HG03095 (cell line): ENCODE measurements around the gene HOXC11.

Experiments
- ATAC-seq: cut with Tn5 transposase; IDR thresholded peaks from one replicate; pipeline ENCODE4 v1.9.1; 2021; ENCODE audit warnings: moderate library complexity; ENCODE audit not compliant: unreplicated experiment

The HOXC11 gene

DNA sequence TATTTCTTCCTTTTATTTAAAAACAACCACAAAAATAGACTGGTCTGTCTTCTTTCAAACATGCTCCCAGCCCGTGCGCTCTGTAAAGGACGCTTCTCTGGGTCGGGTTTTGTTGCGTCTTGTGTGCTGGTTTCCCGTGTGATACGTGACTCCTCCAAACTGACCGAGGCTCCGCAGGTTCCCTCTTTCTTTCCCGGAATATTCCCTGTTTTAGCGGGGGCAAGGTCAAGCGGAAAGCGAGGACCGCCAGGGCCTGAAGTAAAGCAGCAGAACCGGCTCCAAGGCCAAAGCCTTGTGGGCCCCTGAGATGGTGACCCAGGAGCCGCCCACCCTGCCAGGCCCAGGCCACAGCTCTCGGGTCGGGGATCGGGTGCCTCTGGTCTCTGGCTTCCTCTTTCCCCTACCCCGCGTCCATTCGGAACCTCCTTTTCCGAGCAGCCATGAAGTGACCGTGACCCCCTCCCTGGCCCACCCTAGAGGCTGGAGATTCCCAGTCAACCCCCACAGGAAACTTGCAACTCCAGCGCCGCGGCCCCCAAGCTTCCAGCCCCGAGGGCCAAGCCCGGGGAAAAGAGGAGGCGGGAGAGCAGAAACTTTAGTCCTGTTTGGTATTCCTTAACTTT is 11.1 kb downstream of the HOXC11 start:
- no peak for ATAC-seq

DNA sequence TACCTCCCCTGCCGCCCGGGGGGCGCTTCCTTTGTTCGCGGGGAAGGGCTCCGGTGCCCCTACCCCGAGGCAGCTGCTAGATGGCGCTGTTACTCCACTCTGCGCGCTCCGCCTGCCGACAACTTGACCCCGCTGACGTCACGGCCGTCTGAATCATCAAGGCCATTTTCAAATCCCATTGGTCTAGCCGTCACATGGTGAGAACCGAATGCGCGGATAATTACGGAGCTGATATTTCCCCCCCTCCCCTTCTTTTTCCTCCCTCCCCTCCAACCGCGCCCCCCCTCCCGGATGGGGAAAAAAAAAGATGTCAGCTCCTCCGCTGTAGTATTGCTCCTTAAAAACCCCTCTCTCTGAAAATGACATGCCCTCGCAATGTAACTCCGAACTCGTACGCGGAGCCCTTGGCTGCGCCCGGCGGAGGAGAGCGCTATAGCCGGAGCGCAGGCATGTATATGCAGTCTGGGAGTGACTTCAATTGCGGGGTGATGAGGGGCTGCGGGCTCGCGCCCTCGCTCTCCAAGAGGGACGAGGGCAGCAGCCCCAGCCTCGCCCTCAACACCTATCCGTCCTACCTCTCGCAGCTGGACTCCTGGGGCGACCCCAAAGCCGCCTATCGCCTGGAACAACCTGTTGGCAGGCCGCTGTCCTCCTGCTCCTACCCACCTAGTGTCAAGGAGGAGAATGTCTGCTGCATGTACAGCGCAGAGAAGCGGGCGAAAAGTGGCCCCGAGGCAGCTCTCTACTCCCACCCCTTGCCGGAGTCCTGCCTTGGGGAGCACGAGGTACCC is 12.2 kb downstream of the HOXC11 start, which contains the start of gene HOXC10:
TSS of gene HOXC10 (plus strand) at position 246 of the 791 bp plus-strand sequence. CDS start at position 360, 114 bp downstream.
- no peak for ATAC-seq

GRCh38 chr12:53985692-53985993 is 12.7 kb downstream of the HOXC11 start:
- ATAC-seq: no peak

- no peak for ATAC-seq
Observed at GRCh38 chr12:53985994-53986685, 13.2 kb downstream of the HOXC11 start.

GRCh38 chr12:53986686-53987483 is 14.0 kb downstream of the HOXC11 start:
- ATAC-seq: no peak

DNA sequence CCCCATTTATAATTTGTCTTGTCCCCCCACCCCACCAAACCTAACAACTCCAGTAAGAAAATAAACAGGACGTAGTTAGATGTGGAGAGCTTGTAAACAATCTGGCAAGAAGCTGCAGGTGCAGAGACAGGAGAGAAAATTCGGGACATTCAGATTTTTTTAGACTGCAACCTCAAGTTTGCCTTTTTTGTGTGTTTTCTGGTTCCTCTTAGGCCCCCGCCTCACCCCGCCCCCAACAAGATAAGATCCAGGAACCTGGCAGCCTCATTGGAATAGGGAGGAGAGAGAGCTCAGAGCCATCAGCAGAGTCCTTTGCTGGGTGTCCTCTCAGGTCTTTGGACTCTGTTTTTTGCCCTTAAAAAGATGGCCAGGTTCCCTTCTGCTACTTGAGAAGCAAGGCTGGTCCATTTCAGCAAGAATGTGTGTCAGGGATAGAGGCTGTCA is 14.9 kb downstream of the HOXC11 start:
- ATAC-seq: no peak

- ATAC-seq: no peak
Observed at GRCh38 chr12:53988541-53989226, 15.8 kb downstream of the HOXC11 start.

GRCh38 chr12:53989227-53990113 is 16.5 kb downstream of the HOXC11 start:
- no peak for ATAC-seq

DNA sequence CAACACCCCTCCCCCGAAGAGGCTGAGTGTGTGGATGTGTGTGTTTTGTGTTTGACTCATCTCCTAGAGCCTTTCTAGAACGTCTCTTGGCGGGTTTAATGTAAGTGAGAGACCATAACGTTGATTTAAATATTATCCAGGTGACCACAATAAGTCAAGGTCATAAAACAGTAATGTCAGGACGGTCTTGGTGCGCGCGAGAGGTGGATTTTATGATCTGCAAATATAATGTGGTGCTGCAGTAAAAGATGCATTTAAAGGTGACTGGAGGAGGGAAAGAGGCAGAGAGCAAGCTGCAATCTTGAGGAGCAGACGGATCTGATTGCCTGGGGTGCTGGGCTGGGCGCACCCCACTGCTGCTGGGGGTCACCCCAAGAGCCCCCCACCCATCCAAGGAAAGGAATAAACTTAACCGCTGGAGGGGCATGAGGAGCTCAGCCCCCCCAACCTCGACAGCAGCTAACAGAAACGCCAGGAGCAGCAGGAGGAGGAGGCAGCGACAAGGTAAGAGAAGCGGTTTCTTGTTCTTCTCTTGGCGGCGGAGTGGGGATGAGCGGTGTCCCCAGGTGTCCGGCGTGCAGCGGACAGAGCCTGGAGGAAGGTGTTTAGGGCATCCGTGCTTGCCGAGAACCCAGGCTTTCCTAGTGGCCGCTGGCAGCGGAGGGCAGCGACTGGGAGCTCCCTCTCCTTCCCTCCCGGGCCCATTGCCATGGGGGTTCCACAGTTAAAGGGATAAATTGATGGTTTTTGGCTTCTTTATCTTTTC is 17.6 kb downstream of the HOXC11 start:
- no peak for ATAC-seq

DNA sequence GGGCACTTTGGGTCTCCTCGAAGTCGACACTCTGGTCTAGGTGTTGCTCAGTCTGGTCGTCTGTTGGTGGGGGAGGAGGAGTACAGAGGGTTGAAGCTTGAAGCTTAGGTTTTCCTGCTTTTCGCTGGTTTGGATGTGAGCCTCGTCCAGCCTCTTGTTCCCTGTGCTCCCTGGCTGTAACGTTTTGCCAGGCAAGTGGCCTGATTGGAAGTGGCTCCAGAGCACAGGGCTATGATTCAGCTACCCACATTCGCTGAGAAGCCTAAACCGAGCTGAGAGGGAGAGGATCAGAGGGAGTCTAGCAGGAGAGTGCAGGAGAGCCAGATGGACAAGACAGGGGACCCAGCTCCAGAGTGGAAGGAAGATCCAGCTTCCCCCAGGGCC is 18.1 kb downstream of the HOXC11 start:
- no peak for ATAC-seq

GRCh38 chr12:53992377-53992889 is 19.5 kb downstream of the HOXC11 start:
- ATAC-seq: no peak

DNA sequence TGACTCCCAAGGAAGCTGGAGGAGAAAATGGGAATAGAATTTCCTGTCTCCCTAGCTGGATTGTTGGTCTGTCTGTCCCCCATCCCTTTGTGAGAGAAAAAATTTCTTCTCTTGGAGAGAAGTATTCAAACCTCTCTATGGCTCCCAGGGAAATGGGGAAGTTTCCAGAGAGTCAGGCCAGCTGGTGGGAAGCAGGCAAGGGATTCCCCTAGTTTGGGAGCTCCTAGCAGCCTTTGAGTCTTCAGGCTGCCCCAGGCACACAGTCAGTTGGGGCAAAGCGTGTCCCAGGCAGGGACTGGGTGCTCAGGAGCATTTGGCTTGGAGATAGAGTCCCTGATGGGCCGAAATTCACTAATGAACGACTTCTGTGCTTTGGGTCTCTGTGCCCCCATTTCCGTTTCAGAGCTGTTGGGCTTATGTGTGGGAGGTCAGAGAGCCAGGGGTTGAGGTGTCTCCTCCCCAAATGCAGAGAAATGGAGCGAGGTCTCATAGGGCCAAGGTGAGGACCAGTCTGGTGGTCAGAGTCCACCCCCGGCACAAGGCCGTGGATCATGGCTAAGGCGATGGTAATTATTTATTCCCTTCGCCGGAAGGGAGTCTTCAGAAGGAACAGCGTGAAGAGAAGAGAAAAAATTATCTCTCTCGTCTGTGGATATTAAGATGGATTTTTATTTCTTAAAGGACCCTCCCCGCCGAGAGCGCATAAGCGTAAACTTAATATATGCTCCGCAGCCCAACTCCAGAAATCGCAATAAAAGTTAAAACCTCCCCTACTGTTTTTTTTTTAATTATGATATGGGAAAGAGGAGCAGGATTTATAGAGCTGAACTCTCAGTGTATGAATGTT is 20.5 kb downstream of the HOXC11 start:
- no peak for ATAC-seq

- ATAC-seq: no peak
Observed at GRCh38 chr12:53994009-53994263, 21.0 kb downstream of the HOXC11 start.

DNA sequence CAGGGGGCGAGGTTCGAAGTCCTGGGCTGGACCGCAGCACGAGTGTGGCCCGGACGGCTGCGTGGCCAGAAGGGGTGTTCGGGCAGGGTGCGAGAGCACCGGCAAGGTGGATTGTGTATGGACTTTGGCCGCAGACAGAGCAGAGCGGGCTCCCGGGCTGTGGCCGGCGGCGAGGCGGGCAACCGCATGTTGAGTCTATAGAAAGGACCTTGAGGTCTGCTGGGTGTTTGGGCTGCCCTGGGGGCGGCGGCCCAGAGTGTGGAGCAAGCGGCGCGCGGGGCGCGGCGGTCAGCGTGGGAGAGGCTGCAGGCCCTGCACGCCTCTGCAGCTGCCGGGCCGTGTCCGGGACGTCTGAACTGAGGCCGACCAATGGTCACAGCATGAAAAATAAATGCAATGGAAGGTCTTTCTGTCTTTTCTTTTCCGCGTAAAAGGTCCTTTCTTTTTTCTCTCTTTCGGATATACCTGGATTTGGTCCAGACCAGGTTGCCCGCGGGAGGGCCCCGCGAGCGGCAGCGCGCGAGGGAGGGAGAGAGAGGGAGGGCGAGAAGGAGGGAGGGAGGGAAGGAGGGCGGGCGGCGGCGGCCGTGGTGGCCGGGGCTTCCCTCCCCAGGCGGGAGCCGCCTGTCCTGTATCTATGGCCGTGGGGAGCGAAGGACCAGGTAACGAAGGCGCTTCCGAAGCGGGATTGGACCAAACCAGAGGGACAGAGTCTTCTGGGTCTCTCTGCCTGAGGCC is 21.5 kb downstream of the HOXC11 start:
- no peak for ATAC-seq

- ATAC-seq: no peak
Observed at GRCh38 chr12:53995002-53995377, 22.1 kb downstream of the HOXC11 start.

DNA sequence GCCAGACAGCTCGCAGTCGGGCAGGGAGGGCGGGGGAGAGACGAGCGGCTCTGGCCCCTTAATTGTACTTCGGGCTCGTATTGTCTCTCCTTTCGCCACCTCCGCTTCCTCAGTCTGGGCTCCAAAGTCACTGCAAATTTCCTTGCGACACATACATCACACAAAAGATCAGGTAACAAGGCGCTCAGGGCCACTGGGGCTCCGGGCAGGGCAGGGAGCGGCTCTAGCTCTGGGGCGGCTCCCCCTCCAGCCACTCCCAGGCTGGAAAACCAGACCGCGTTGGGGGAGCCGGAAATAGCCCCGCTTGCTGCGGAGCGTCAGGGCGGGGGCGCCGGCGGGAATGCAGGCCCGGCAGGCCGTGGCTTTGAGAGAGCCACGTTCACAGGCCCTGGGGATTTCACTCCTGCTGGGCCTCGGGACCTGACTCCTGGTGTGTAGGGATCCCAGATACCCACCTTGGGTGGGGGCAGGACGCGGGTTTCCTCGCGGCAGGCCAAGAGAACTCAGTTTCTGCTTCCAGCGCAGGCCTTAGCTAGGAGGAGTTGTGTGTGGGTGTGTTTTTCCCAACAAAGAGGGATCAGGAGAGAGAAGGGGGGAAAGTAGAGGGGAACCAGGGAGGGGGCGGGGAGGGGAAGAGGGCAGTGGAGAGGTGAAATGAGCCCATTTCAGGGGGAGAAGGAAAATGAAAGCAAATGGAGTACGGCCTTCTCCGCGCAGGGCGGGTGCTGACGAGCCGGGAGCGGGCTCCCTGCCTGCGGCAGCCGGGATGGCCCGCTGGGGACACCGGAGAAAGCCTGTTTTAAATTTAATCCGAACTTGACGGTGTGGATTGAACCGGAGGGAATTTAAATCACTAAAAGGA is 22.7 kb downstream of the HOXC11 start:
- no peak for ATAC-seq
